ENCODE data around the gene ERC1.

Gene ERC1

GRCh38 chr12:1395421-1395955, 404.5 kb downstream of the ERC1 start:
- H3K4me1 ChIP-seq (ENCODE audit: insufficient read depth, low read length, severe bottlenecking), result no peaks in the 10 kb centered on the region
- H3K9me2 ChIP-seq (ENCODE audit: low read depth, low read length), result no peaks in the 10 kb centered on the region
- H3F3A ChIP-seq (ENCODE audit: insufficient read depth, low read length), result no peaks in the 10 kb centered on the region
- H3K27me3 ChIP-seq (ENCODE audit: insufficient read depth, low read length), result no peaks in the 10 kb centered on the region
- no peak overlapping the region for H3K9ac ChIP-seq (ENCODE audit: low read length)
- no peak overlapping the region for H3K4me2 ChIP-seq (ENCODE audit: low read length)
- H2AFZ ChIP-seq (ENCODE audit: low read length), result no peak overlapping the region
- no peak overlapping the region for H3K4me3 ChIP-seq (ENCODE audit: low read depth, low read length, poor library complexity, severe bottlenecking)
- TF ChIP-seq, protein P1, sequence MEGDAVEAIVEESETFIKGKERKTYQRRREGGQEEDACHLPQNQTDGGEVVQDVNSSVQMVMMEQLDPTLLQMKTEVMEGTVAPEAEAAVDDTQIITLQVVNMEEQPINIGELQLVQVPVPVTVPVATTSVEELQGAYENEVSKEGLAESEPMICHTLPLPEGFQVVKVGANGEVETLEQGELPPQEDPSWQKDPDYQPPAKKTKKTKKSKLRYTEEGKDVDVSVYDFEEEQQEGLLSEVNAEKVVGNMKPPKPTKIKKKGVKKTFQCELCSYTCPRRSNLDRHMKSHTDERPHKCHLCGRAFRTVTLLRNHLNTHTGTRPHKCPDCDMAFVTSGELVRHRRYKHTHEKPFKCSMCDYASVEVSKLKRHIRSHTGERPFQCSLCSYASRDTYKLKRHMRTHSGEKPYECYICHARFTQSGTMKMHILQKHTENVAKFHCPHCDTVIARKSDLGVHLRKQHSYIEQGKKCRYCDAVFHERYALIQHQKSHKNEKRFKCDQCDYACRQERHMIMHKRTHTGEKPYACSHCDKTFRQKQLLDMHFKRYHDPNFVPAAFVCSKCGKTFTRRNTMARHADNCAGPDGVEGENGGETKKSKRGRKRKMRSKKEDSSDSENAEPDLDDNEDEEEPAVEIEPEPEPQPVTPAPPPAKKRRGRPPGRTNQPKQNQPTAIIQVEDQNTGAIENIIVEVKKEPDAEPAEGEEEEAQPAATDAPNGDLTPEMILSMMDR (IDR thresholded peaks at IDR 0.05; ENCODE audit: low read length), result no peak
- TF ChIP-seq EZH2 (IDR thresholded peaks at IDR 0.05; ENCODE audit: borderline replicate concordance, low read length), result no peak
- H3K9me3 ChIP-seq (ENCODE audit: low read length), result 0 out of 2 replicates have a peak, but pooled peaks cover 5% of the 10 kb centered on the region
- H3K79me2 ChIP-seq (ENCODE audit: insufficient read depth, low read length), result no peaks in the 10 kb centered on the region
- no peaks in the 10 kb centered on the region for H4K20me1 ChIP-seq (ENCODE audit: insufficient read depth, low read length)
- H3K27ac ChIP-seq (ENCODE audit: low read depth, low read length, poor library complexity, severe bottlenecking), result no peak overlapping the region
- H3K36me3 ChIP-seq (ENCODE audit: insufficient read depth, low read length), result peaks cover 19% of the 10 kb centered on the region; the same call in 1 of the 2 replicates

DNA sequence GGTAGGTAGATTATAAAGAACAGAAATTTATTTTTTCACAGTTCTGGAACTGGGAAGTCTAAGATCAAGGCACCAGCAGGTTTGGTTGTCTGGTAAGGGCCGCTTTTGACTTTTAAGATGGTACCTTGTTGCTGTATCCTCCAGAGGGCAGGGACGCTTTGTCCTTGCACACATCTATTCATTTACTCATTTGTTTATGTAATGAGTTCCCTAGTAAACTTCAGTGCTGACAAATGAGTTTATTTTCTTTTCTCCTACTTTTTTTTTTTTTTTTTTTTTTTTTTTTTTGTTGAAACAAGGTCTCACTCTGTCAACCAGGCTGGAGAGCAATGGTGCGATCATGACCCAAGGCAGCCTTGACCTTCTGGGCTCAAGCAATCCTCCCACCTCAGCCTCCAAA, 407.6 kb downstream of the ERC1 start:
- no peak for TF ChIP-seq EZH2 (IDR thresholded peaks at IDR 0.05; ENCODE audit: borderline replicate concordance, low read length)
- TF ChIP-seq, protein P1 (IDR thresholded peaks at IDR 0.05; ENCODE audit: low read length), result no peak
- Histone ChIP-seq H3K4me3 (ENCODE audit: low read depth, low read length, poor library complexity, severe bottlenecking) (no peak overlapping the region), H3K27me3 (ENCODE audit: insufficient read depth, low read length) (no peaks in the 10 kb centered on the region), H3K4me1 (ENCODE audit: insufficient read depth, low read length, severe bottlenecking) (no peaks in the 10 kb centered on the region), H4K20me1 (ENCODE audit: insufficient read depth, low read length) (no peaks in the 10 kb centered on the region), H3K9me3 (ENCODE audit: low read length) (no peaks in the 10 kb centered on the region), H2AFZ (ENCODE audit: low read length) (no peak overlapping the region), H3K27ac (ENCODE audit: low read depth, low read length, poor library complexity, severe bottlenecking) (no peak overlapping the region), H3K9ac (ENCODE audit: low read length) (no peak overlapping the region), H3K36me3 (ENCODE audit: insufficient read depth, low read length) (peaks cover 8% of the 10 kb centered on the region; the same call in 1 of the 2 replicates), H3K79me2 (ENCODE audit: insufficient read depth, low read length) (no peaks in the 10 kb centered on the region), H3F3A (ENCODE audit: insufficient read depth, low read length) (no peaks in the 10 kb centered on the region), H3K9me2 (ENCODE audit: low read depth, low read length) (no peaks in the 10 kb centered on the region), H3K4me2 (ENCODE audit: low read length) (no peak overlapping the region)

DNA sequence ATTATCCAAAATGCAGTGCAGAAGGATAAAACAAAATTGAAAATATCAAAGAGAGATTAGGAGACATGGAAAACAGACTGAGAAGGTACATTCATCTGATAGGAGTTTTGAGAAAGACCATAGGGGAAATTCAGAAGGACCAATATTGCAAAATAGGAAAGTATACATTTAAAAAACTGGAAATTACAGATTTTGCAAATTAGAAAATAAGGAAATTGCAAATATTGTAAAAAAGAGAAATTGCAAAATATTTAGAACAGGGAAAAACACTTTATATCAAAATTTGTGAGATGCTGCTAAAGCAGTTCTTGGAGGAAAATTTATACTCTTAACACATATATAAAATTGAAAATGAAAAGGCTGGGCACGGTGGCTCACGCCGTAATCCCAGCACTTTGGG, 410.9 kb downstream of the ERC1 start:
- Histone ChIP-seq H2AFZ (ENCODE audit: low read length) (no peak overlapping the region), H3K79me2 (ENCODE audit: insufficient read depth, low read length) (no peaks in the 10 kb centered on the region), H3K27me3 (ENCODE audit: insufficient read depth, low read length) (no peaks in the 10 kb centered on the region), H4K20me1 (ENCODE audit: insufficient read depth, low read length) (no peaks in the 10 kb centered on the region), H3K36me3 (ENCODE audit: insufficient read depth, low read length) (peaks cover 4% of the 10 kb centered on the region; the same call in 1 of the 2 replicates), H3K4me1 (ENCODE audit: insufficient read depth, low read length, severe bottlenecking) (no peaks in the 10 kb centered on the region), H3K9me2 (ENCODE audit: low read depth, low read length) (no peaks in the 10 kb centered on the region), H3F3A (ENCODE audit: insufficient read depth, low read length) (no peaks in the 10 kb centered on the region), H3K9me3 (ENCODE audit: low read length) (no peaks in the 10 kb centered on the region), H3K4me2 (ENCODE audit: low read length) (no peak overlapping the region), H3K4me3 (ENCODE audit: low read depth, low read length, poor library complexity, severe bottlenecking) (no peak overlapping the region), H3K9ac (ENCODE audit: low read length) (no peak overlapping the region), H3K27ac (ENCODE audit: low read depth, low read length, poor library complexity, severe bottlenecking) (no peak overlapping the region)
- TF ChIP-seq, protein P1 (IDR thresholded peaks at IDR 0.05; ENCODE audit: low read length), result no peak
- no peak for TF ChIP-seq EZH2 (IDR thresholded peaks at IDR 0.05; ENCODE audit: borderline replicate concordance, low read length)

Measured in OCI-LY1 (cell line).